ENCODE measurements around the gene RNASE11.
"Not testable (repeated sequence)": the region's sequence is repeated elsewhere in the genome, so short reads cannot be mapped to it uniquely, and the experiment has no call there.

The RNASE11 gene

GRCh38 chr14:20580242-20580641, 7.6 kb downstream of the RNASE11 start:
- DNase-seq: no peak

DNA sequence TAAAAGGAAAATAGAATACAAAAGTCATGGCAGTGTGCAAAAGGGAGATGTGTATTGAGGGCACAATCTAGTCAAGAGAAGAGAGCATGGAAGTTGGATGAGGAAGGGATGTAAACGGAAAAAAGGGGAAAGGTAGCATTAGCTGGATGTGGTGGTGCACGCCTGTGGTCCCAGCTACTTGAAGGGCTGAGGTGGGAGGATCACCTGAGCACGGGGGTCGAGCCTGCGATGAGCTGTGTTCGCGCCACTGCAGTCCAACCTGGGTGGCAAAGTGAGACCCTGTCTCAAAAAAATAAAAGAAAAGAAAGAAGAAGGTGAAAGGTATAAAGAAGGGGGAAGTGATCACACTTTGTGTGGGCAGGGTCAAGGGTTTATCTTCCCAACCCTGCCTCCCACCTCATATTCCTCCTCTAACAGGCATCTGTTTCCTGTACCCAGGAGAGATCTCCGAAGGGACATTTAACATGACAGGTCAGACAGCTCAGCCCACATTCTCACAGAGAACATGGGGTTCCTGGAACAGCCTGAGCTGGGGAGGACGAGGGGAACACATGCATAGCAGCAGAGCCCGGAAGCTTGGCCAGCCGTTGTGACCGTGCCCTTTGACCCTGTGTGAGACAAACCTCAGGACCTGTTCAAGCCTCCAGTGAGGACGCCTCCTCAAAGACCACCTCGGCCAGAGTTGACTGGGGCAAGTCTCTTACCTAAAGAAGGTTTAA, 8.9 kb downstream of the RNASE11 start:
- DNase-seq: no peak

GRCh38 chr14:20578325-20578724, 9.5 kb downstream of the RNASE11 start:
- no peak for DNase-seq

GRCh38 chr14:20572382-20572990, 15.3 kb downstream of the RNASE11 start:
- not testable (repeated sequence) for DNase-seq

GRCh38 chr14:20570720-20571119, 17.1 kb downstream of the RNASE11 start:
- DNase-seq: not testable (repeated sequence)

DNA sequence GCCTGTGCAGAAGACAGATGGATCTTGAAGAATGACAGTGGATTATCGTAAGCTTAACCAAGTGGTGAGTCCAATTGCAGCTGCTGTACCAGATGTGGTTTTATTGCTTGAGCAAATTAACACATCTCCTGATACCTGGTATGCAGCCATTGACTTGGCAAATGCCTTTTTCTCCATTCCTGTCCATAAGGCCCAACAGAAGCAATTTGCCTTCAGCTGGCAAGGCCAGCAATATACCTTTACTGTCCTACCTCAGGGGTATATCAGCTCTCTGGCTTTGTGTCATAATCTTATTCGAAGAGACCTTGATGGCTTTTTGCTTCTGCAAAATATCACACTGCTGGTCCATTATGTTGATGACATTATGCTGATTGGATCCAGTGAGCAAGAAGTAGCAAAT, 17.9 kb downstream of the RNASE11 start:
- not testable (repeated sequence) for DNase-seq

DNA sequence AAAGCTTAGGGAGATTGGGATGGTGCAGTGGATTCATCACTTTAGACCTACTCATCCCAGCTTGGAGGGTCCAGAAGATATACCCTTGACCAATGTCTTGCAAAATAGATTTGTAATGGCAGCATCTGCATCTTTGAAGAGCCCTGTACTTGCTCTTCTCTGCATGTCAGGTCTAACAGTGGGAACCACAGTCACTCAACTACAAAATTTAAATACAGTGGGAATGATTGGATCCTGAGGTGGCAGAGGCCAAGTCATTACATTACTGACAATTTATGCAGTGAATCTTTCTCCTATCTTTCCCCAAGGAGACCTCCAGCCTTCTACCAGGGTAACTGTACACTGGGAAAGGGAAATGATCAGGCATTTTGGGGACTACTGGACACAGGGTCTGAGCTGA, 18.7 kb downstream of the RNASE11 start:
- no peak for DNase-seq

GRCh38 chr14:20568393-20568792, 19.4 kb downstream of the RNASE11 start:
- no peak for DNase-seq

GRCh38 chr14:20567199-20567598, 20.6 kb downstream of the RNASE11 start:
- not testable (repeated sequence) for DNase-seq

DNA sequence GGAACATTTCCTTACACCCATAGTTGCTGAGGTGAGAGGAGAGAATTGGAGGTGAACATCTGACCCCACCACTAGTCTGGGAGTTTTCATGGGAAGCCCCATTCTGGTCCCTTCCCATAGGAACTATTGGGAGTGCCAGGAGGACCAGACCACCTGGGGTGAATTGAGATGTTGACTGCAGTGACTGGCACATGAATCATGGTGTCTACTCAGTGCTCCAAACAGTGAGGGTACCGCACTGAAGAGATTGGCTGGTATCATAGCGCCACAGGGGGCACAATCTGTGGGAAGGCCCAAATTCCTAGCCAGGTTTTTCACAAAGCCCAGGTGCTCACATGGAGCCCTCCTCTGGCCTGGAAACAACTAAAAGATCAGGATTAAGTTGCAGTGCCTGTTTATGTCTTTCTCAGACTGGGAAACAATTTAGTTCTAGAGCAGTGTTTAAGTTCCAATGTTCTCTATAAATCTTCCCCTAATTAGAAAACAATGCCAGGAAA, 23.3 kb downstream of the RNASE11 start:
- no peak for DNase-seq

- no peak for DNase-seq
Measured at GRCh38 chr14:20563971-20564370, 23.8 kb downstream of the RNASE11 start.

GRCh38 chr14:20560961-20561360, 26.8 kb downstream of the RNASE11 start, which contains the start of gene RNASE9:
Gene RNASE9, minus strand, starts transcription at chr14:20561047.
- no peak for DNase-seq

DNA sequence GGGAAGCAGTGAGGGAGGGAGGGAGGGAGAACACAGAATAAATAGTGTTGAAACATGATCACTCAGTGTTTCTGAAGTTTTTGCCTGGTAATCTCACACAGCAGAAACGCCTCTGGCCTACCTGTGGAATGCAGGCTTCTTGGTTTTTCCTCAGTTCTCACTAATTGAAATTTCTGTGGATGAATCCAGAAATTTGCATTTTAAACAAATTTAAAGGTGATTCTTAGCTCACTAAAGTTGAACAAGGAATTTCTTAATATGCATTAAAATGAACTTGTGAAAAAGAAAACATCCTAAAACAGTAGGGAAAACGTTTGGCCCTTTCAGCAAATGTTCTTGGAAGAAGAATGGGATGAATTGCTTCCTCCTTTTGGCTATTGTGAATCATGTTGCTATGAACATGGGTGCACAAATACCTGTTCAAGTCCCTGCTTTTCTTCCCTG, 28.3 kb downstream of the RNASE11 start:
- DNase-seq: no peak

- DNase-seq: no peak
Measured at GRCh38 chr14:20557212-20557542, 30.6 kb downstream of the RNASE11 start.

DNA sequence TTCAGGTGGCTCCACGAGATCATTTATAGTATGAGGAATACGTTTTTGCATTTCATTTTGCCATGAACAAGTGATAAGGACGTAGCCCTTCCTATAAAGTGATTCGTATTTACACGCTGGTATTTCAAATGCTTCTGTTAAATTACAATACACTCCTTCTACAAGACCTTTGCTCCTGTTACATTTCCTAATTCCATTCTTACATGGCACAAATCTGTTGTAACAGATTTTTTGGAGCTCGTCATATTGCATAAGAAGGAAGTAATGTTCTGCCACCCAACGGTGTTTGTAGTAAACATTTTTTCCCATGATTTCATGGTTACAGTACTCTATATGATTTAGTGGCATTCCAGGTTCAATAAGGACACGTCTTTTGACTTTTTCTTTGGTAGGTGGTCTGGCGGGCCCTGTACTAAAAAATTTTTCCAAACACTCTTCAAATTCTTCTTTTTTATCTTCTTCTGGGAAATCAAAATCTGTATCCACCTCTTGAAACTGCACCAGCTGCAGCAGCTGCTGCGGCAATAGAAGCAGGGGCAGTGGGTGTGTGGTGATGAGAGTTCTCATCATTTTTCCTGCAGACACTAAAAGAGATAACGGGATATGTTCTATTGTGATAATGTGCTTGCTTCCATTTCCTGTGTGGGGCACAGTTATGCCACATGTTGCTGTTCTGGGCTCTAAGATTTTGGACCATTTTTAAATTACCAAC, 31.1 kb downstream of the RNASE11 start:
- DNase-seq: no peak

GRCh38 chr14:20555845-20556244, 32.0 kb downstream of the RNASE11 start:
- no peak for DNase-seq

DNA sequence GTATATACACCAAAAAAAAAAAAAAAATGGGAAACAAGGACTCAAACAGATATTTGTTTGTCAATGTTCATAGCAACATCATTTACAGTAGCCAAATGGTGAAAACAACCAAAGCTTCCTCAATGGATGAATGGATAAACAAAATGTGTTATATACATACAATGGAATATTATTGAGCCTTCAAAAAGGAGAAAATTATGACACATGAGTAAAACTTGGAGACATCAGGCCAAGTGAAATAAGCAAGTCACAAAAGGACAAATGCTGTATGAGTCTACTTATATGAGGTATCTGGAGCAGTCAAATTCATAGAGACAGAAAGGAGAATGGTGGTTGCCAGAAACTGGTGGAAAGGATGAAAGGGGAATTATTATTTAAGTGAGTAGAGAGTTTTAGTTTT, 34.8 kb downstream of the RNASE11 start:
- no peak for DNase-seq

- DNase-seq: no peak
Measured at GRCh38 chr14:20551606-20552005, 36.2 kb downstream of the RNASE11 start.

DNA sequence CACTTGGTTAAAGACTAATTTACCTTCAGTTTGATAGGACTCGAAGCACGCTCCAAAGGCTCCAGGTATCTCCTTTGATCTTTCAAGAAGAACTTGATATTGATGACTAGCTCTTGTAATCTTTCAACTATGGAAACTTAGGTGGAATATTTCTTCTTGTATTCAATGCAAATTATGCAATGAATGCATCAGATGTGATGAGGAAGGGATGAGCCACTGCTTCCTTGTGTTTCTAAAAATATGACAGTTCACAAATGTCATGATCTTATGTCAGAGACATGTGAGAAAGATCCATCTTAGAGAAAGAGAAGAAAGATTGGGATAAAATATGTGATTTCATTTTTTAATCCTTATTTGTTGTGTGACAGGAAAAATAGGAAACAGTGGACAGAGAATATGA, 36.9 kb downstream of the RNASE11 start:
- no peak for DNase-seq

DNA sequence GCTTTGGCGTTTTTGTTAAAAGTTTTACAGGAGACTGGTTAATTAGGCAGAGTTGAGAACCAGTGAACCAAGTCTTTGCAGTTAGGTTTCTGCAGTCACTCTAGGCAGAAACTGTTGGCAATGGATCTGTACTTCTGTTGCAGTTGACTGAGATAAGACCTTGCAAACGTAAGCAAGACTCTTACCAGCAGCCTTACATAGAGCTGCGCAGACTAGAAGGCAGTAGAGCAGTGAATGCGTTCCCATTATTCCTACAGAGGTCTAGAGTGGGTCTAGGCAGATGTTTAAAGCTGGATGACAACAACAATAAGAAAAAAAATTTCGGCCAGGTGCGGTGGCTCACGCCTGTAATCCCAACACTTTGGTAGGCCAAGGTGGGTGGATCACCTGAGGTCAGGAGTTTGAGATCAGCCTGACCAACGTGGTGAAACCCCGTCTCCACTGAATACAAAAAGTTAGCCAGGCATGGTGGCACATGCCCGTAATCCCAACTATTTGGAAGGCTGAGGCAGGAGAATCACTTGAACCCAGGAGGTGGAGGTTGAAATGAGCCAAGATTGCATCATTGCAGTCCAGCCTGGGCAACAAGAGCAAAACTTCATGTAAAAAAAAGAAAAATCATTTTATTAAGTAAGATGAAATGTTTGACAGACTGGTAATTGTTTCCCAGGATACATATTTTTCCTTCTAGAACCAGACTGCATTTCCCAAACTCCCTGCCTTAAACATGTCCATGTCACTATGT, 39.2 kb downstream of the RNASE11 start:
- DNase-seq: no peak

- DNase-seq: no peak
Measured at GRCh38 chr14:20546877-20547276, 40.9 kb downstream of the RNASE11 start.

- DNase-seq: peak in 1 of 14 donors; percentile 0
Measured at GRCh38 chr14:20539906-20540305, 47.9 kb downstream of the RNASE11 start.
